T-cell (primary cell): Measurements from ENCODE around the gene SPTLC3. TPM values are rescaled to one million over a fixed set of nuclear protein-coding genes. Genes with fewer than 3 reads are reported as not detected.

ENCODE experiments used
- ATAC-seq, 4 experiments: fragments of 200-7000 bp in 3 of 4; fragments of 150-1000 bp in 1 of 4; cut with Tn5 transposase; replicated peaks in 1 of 4; 1 replicate in 3 of 4; 2 replicates in 1 of 4; pipeline ENCODE4 v1.10.0; 2021; ENCODE audit warnings: moderate library complexity in 3 of 4, mild to moderate bottlenecking in 2 of 4, moderate number of reproducible peaks in 1 of 4
- CTCF ChIA-PET, 2 donors: fragments of 300-600 bp; sonication (Branson Sonifier 250); formaldehyde crosslinking; loops; one replicate each; lab custom pipeline; 2022; ENCODE audit warnings: antibody characterized with exemption in 2 of 2; lab: Charles Lee
- POLR2A ChIA-PET, 2 donors: fragments of 300-600 bp; sonication (Branson Sonifier 250); formaldehyde crosslinking; loops; one replicate each; lab custom pipeline; 2022; ENCODE audit warnings: antibody characterized with exemption in 2 of 2; lab: Charles Lee
- DNase-seq, 35 experiments: peaks; one replicate each; pipeline versions ENCODE4 v3.0.0 to v3.0.0-alpha.2; 2013 to 2023
- H3K27ac ChIP-seq: one replicate; pipeline ENCODE4 v1.5.1; 2013; ENCODE audit warnings: low read length
- H3K27me3 ChIP-seq, 2 experiments: replicated peaks in 1 of 2; 1 replicate in 1 of 2; 2 replicates in 1 of 2; pipeline versions ENCODE4 v1.6.1 to v1.7.0; 2013; ENCODE audit warnings: low read length in 1 of 2, mixed read lengths in 1 of 2; ENCODE audit not compliant: control insufficient read depth in 2 of 2, insufficient read depth in 2 of 2; ENCODE audit errors: extremely low read depth in 1 of 2
- H3K36me3 ChIP-seq, 2 donors: 1 replicate in 1 of 2; 2 replicates in 1 of 2; pipeline versions ENCODE4 v1.6.1 to v1.7.0; 2013; ENCODE audit warnings: low read length in 1 of 2; ENCODE audit not compliant: control insufficient read depth in 2 of 2, insufficient read depth in 1 of 2; ENCODE audit errors: extremely low read depth in 1 of 2
- H3K4me1 ChIP-seq, 2 experiments: 1 replicate in 1 of 2; 2 replicates in 1 of 2; pipeline versions ENCODE4 v1.6.1 to v1.7.0; 2013; ENCODE audit warnings: low read length in 2 of 2, mixed read lengths in 1 of 2; ENCODE audit not compliant: insufficient read depth in 2 of 2, control insufficient read depth in 1 of 2; ENCODE audit errors: extremely low read depth in 1 of 2
- H3K4me3 ChIP-seq, 2 donors: 1 replicate in 1 of 2; 2 replicates in 1 of 2; pipeline versions ENCODE4 v1.5.1 to v1.7.0; 2013; ENCODE audit warnings: mild to moderate bottlenecking in 2 of 2, low read length in 1 of 2, moderate library complexity in 1 of 2; ENCODE audit not compliant: control insufficient read depth in 1 of 2; ENCODE audit errors: extremely low read depth in 1 of 2
- H3K9me3 ChIP-seq: 2 replicates; pipeline ENCODE4 v1.7.0; 2013
- H3K27ac Mint-ChIP-seq, 2 donors: one replicate each; pipeline ENCODE4 v1.8.0; 2020 to 2021; ENCODE audit warnings: mild to moderate bottlenecking in 2 of 2, mixed read lengths in 2 of 2
- H3K27me3 Mint-ChIP-seq, 2 donors: one replicate each; pipeline ENCODE4 v1.8.0; 2021 to 2022; ENCODE audit warnings: mixed read lengths in 2 of 2
- H3K36me3 Mint-ChIP-seq: one replicate; pipeline ENCODE4 v1.8.0; 2021; ENCODE audit warnings: mixed read lengths
- H3K4me1 Mint-ChIP-seq, 3 donors: one replicate each; pipeline ENCODE4 v1.8.0; 2020 to 2022; ENCODE audit warnings: mixed read lengths in 3 of 3, mild to moderate bottlenecking in 1 of 3
- H3K4me3 Mint-ChIP-seq, 3 donors: one replicate each; pipeline ENCODE4 v1.8.0; 2020 to 2022; ENCODE audit warnings: mild to moderate bottlenecking in 3 of 3, mixed read lengths in 3 of 3, moderate library complexity in 3 of 3
- H3K9me3 Mint-ChIP-seq, 3 donors: one replicate each; pipeline ENCODE4 v1.8.0; 2020 to 2022; ENCODE audit warnings: mixed read lengths in 3 of 3
- WGBS: methylation state at CpG from one replicate; pipeline ENCODE4 v1.1.5; 2013; ENCODE audit warnings: missing lambda C conversion rate; ENCODE audit not compliant: insufficient coverage; 5-methylcytosine and 5-hydroxymethylcytosine counted together
- total RNA-seq, 35 experiments: library from RNA in 6 of 35; stranded (reverse) in 6 of 35; fragments of 120-200 nt in 1 of 35; gene quantifications; one replicate each; pipeline versions ENCODE4 v1.2.1 to v1.2.4 and lab custom pipeline; 2013 to 2026

Gene SPTLC3
- total RNA-seq, 5 donors from 2014 or later (not counting 1 experiment from before 2014, with no cell fraction given): 0.20 to 1.2 (median 0.56) TPM

GRCh38 chr20:12966468-12967085, 42.2 kb upstream of the SPTLC3 start:
- H3K4me3 Mint-ChIP-seq: no peak overlapping the region
- H3K36me3 ChIP-seq: no peaks in the 10 kb centered on the region
- no peaks in the 10 kb centered on the region for H3K36me3 Mint-ChIP-seq
- ATAC-seq (no peak), DNase-seq (peak in 1 of 35 experiments; percentile 5)
- no peaks in the 10 kb centered on the region for H3K9me3 ChIP-seq
- H3K27me3 ChIP-seq: no peaks in the 10 kb centered on the region
- ChIA-PET POLR2A (no interaction called here), CTCF (no interaction called here)
- no peak overlapping the region for H3K27ac ChIP-seq
- no CpG with 5 or more reads among the region's 1 CpG for WGBS
- no peaks in the 10 kb centered on the region for H3K4me1 ChIP-seq
- no peak overlapping the region for H3K27ac Mint-ChIP-seq
- H3K27me3 Mint-ChIP-seq: peaks cover 0 to 2% of the 10 kb centered on the region in 2 donors
- H3K4me1 Mint-ChIP-seq: peaks cover 5 to 7% (median 5%) of the 10 kb centered on the region in 3 donors
- H3K9me3 Mint-ChIP-seq: no peaks in the 10 kb centered on the region
- H3K4me3 ChIP-seq: no peak overlapping the region

- ChIA-PET POLR2A (no interaction called here), CTCF (no interaction called here)
- ATAC-seq: no peak
- H3K36me3 ChIP-seq: no peaks in the 10 kb centered on the region
- peaks cover 0 to 2% of the 10 kb centered on the region in 2 donors for H3K27me3 Mint-ChIP-seq
- H3K4me3 Mint-ChIP-seq: no peak overlapping the region
- H3K4me1 Mint-ChIP-seq: peaks cover 5 to 7% (median 5%) of the 10 kb centered on the region in 3 donors
- H3K4me3 ChIP-seq: no peak overlapping the region
- H3K27ac Mint-ChIP-seq: no peak overlapping the region
- H3K27me3 ChIP-seq: no peaks in the 10 kb centered on the region
- H3K36me3 Mint-ChIP-seq: no peaks in the 10 kb centered on the region
- no peak overlapping the region for H3K27ac ChIP-seq
- H3K9me3 ChIP-seq: no peaks in the 10 kb centered on the region
- no peak for DNase-seq
- no peaks in the 10 kb centered on the region for H3K9me3 Mint-ChIP-seq
- no peaks in the 10 kb centered on the region for H3K4me1 ChIP-seq
Observed at GRCh38 chr20:12967932-12968331, 40.8 kb upstream of the SPTLC3 start.

- ATAC-seq: no peak
- no peaks in the 10 kb centered on the region for H3K9me3 Mint-ChIP-seq
- ChIA-PET CTCF (interaction anchor here in 1 of 2 donors (0.5 kb wide), 1 partner anchor 794 kb away, joined by 3 read pairs; no protein-coding TSS in a partner anchor), POLR2A (no interaction called here)
- no peaks in the 10 kb centered on the region for H3K27me3 ChIP-seq
- no peaks in the 10 kb centered on the region for H3K36me3 Mint-ChIP-seq
- H3K4me3 Mint-ChIP-seq: no peak overlapping the region
- H3K4me3 ChIP-seq: no peak overlapping the region
- H3K4me1 ChIP-seq: no peaks in the 10 kb centered on the region
- H3K27ac Mint-ChIP-seq: no peak overlapping the region
- WGBS: no CpG with 5 or more reads among the region's 4 CpGs
- peaks cover 5 to 7% (median 5%) of the 10 kb centered on the region in 3 donors for H3K4me1 Mint-ChIP-seq
- no peak for DNase-seq
- no peak overlapping the region for H3K27ac ChIP-seq
- H3K36me3 ChIP-seq: no peaks in the 10 kb centered on the region
- H3K27me3 Mint-ChIP-seq: peaks cover 0 to 2% of the 10 kb centered on the region in 2 donors
- H3K9me3 ChIP-seq: no peaks in the 10 kb centered on the region
Observed at GRCh38 chr20:12968472-12968871, 40.3 kb upstream of the SPTLC3 start.

- POLR2A ChIA-PET: no interaction called here
- Mint-ChIP-seq H3K36me3 (no peaks in the 10 kb centered on the region), H3K9me3 (no peaks in the 10 kb centered on the region), H3K27me3 (peaks cover 0 to 2% of the 10 kb centered on the region in 2 donors), H3K27ac (no peak overlapping the region), H3K4me3 (no peak overlapping the region), H3K4me1 (peaks cover 5 to 7% (median 5%) of the 10 kb centered on the region in 3 donors)
- H3K4me3 ChIP-seq: no peak overlapping the region
- H3K9me3 ChIP-seq: no peaks in the 10 kb centered on the region
- H3K27me3 ChIP-seq: no peaks in the 10 kb centered on the region
- DNase-seq (no peak), ATAC-seq (no peak)
- H3K4me1 ChIP-seq: no peaks in the 10 kb centered on the region
- no peak overlapping the region for H3K27ac ChIP-seq
- WGBS: no CpG with 5 or more reads among the region's 7 CpGs
- H3K36me3 ChIP-seq: no peaks in the 10 kb centered on the region
- CTCF ChIA-PET: interaction anchor here in 1 of 2 donors (0.5 kb wide), 1 partner anchor 793 kb away, joined by 3 read pairs; no protein-coding TSS in a partner anchor
Observed at GRCh38 chr20:12969071-12969669, 39.6 kb upstream of the SPTLC3 start.

- no peak overlapping the region for H3K4me3 Mint-ChIP-seq
- CTCF ChIA-PET: interaction anchor here (0.5 to 0.7 kb wide), 2 partner anchors 63 to 105 kb away, joined by 3 to 6 read pairs; no protein-coding TSS in a partner anchor
Observed at GRCh38 chr20:12970372-12970821, 38.4 kb upstream of the SPTLC3 start.

GRCh38 chr20:12975833-12976608, 32.8 kb upstream of the SPTLC3 start:
- H3K4me3 Mint-ChIP-seq: no peak overlapping the region
- CTCF ChIA-PET: no interaction called here
- Histone ChIP-seq H3K27me3 (peaks cover 0 to 3% of the 10 kb centered on the region in 2 experiments), H3K9me3 (no peaks in the 10 kb centered on the region), H3K4me1 (no peaks in the 10 kb centered on the region), H3K27ac (no peak overlapping the region), H3K36me3 (no peaks in the 10 kb centered on the region), H3K4me3 (no peak overlapping the region)
- 58% methylated on average over 2 of the region's 4 CpGs for WGBS
- no peaks in the 10 kb centered on the region for H3K9me3 Mint-ChIP-seq
- no peak overlapping the region for H3K27ac Mint-ChIP-seq
- H3K36me3 Mint-ChIP-seq: no peaks in the 10 kb centered on the region
- POLR2A ChIA-PET: interaction anchor here in 1 of 2 donors (0.6 kb wide), 1 partner anchor 822 kb away, joined by 3 read pairs; no protein-coding TSS in a partner anchor
- H3K27me3 Mint-ChIP-seq: peaks cover 0 to 8% of the 10 kb centered on the region in 2 donors
- H3K4me1 Mint-ChIP-seq: no peaks in the 10 kb centered on the region
- ATAC-seq (no peak), DNase-seq (no peak)

More at GRCh38 chr20:12970372-12970821, 38.4 kb upstream of the SPTLC3 start:
- Histone ChIP-seq H3K27ac (no peak overlapping the region), H3K36me3 (no peaks in the 10 kb centered on the region), H3K4me3 (no peak overlapping the region), H3K27me3 (no peaks in the 10 kb centered on the region), H3K4me1 (no peaks in the 10 kb centered on the region), H3K9me3 (no peaks in the 10 kb centered on the region)
- H3K4me1 Mint-ChIP-seq: peaks cover 0 to 7% (median 3%) of the 10 kb centered on the region in 3 donors
- no peaks in the 10 kb centered on the region for H3K9me3 Mint-ChIP-seq
- POLR2A ChIA-PET: no interaction called here
- DNase-seq (peak in 3 of 35 experiments; percentile 3 to 30 (median 8)), ATAC-seq (no peak)
- H3K27me3 Mint-ChIP-seq: peaks cover 0 to 2% of the 10 kb centered on the region in 2 donors
- 40% methylated on average over 2 of the region's 4 CpGs for WGBS
- H3K36me3 Mint-ChIP-seq: no peaks in the 10 kb centered on the region
- H3K27ac Mint-ChIP-seq: no peak overlapping the region
